Liver (tissue), 3 donors: ENCODE measurements around the gene CHRNA5.

ENCODE experiments used
- CTCF ChIP-seq: fragments of 150-350 bp; IDR thresholded peaks from 2 replicates; pipeline ENCODE4 v1.5.1; 2017; ENCODE audit warnings: improper control_type of control experiment, low read depth, low read length; ENCODE audit not compliant: missing input control
- JUND ChIP-seq, 2 donors: IDR thresholded peaks; 2 replicates each; pipeline ENCODE4 v1.6.1; 2016; ENCODE audit warnings: antibody characterized with exemption in 2 of 2
- REST ChIP-seq: IDR thresholded peaks from 2 replicates; pipeline ENCODE4 v1.6.1; 2016; ENCODE audit warnings: antibody characterized with exemption, mild to moderate bottlenecking
- donor health status: healthy.
- donor health status: healthy.

DNA sequence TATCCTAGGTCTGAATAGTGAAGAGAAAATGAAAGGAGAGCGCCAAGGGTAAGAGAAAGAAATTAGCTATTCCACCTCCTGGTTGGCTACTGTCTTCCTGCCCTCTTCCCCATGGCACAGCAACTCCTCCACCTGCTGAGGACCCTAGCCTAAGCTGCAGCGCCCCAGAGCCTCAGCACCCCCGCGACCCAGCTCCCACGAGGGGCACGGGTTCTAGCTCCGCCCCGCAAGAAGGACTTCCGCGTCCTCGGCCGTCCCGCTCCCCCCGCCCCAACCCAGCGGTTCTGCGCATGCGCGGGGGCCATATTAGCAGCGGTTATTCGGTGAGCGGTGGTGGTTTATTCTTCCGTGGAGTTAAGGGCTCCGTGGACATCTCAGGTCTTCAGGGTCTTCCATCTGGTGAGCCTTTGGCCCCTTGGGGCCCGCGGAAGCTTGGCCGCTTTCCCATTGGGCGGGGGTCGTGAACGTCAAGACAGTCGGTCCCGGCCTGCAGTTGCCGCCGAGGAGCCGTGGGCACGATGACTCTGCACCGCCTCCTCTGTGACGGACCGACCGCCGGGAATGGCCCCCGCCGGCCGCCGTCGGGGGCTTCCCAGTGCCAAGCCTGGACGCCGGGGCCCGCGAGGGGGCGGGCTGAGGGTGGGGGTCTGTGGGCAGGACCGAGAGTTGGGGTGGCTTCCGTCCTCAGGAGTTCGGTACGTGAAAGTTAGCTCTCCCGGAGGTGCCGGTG is 25.0 kb upstream of the CHRNA5 start, which contains the start of gene PSMA4:
- no peak for TF ChIP-seq CTCF
- TF ChIP-seq REST: no peak
- no peak for TF ChIP-seq JUND (IDR thresholded peaks at IDR 0.05)
